Muscle layer of duodenum (tissue), 2 donors: Measurements from ENCODE around the gene CPM.

Experiments used
- H3K27ac ChIP-seq: one replicate; pipeline ENCODE4 v1.7.0; 2013; ENCODE audit warnings: mild to moderate bottlenecking, low read length
- H3K27me3 ChIP-seq: one replicate; pipeline ENCODE4 v1.7.0; 2013; ENCODE audit warnings: low read depth, mild to moderate bottlenecking, control low read depth, low read length
- H3K36me3 ChIP-seq, 2 donors: one replicate each; pipeline ENCODE4 v1.7.0; 2013; ENCODE audit warnings: low read length in 2 of 2, control low read depth in 1 of 2, mild to moderate bottlenecking in 1 of 2; ENCODE audit not compliant: insufficient read depth in 2 of 2, control insufficient read depth in 1 of 2
- H3K4me1 ChIP-seq, 2 donors: one replicate each; pipeline ENCODE4 v1.7.0; 2013; ENCODE audit warnings: low read length in 2 of 2, mild to moderate bottlenecking in 2 of 2, control low read depth in 1 of 2, moderate library complexity in 1 of 2; ENCODE audit not compliant: insufficient read depth in 2 of 2, control insufficient read depth in 1 of 2
- H3K4me3 ChIP-seq, 2 donors: one replicate each; pipeline ENCODE4 v1.7.0; 2013; ENCODE audit warnings: low read length in 2 of 2, low read depth in 1 of 2, mild to moderate bottlenecking in 1 of 2
- H3K9me3 ChIP-seq, 2 donors: one replicate each; pipeline ENCODE4 v1.7.0; 2013; ENCODE audit warnings: low read length in 2 of 2, control low read depth in 1 of 2, mild to moderate bottlenecking in 1 of 2; ENCODE audit not compliant: control insufficient read depth in 1 of 2
- donor health status: healthy.

The CPM gene

DNA sequence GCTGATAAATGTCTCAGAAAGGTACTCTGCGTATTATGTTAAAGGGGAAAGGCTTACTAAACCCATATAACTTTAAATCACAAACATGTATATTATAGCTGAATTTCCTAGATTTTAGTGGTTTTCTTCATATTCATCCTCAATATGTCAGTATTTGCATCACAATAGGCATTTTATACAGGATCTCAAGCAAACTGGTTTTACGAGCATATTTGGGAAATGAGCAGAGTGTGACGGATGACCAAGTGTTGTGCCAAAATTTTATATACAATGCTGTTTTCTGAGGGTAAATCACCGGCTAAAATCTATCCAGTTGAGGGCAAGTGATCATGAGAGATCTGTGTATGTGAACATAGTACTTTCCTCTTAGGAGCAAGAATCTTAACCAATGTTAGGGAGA lies 8.4 kb downstream of the CPM start:
- no peaks in the 10 kb centered on the region for H3K27me3 ChIP-seq
- no peaks in the 10 kb centered on the region for H3K9me3 ChIP-seq
- H3K4me3 ChIP-seq, result no peak overlapping the region
- no peak overlapping the region for H3K27ac ChIP-seq
- no peaks in the 10 kb centered on the region for H3K4me1 ChIP-seq
- H3K36me3 ChIP-seq, result no peaks in the 10 kb centered on the region

- Histone ChIP-seq H3K4me1 (no peaks in the 10 kb centered on the region), H3K36me3 (no peaks in the 10 kb centered on the region), H3K27ac (no peak overlapping the region), H3K27me3 (no peaks in the 10 kb centered on the region), H3K9me3 (no peaks in the 10 kb centered on the region), H3K4me3 (no peak overlapping the region)
These were observed 13.3 kb downstream of the CPM start for GRCh38 chr12:68919581-68920239.

DNA sequence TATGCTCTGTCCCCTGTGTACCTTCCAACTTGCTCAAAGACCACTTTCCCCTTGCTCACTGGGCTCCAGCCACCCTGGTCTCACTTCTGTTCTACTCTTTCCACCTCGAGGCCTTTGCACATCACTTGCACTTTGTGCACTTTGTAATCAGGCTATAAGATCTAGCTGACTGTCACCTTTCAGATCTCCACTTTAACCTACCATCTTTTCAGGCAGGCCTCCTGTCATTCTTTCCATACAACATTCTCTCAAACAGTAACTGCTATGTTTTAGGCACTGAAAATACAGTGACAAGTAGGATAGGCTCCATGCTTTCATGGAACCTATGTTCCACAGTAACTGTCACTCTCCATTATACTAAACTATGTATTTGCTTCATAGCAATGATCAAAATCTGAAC lies 14.0 kb downstream of the CPM start:
- Histone ChIP-seq H3K9me3 (no peaks in the 10 kb centered on the region), H3K4me3 (no peak overlapping the region), H3K4me1 (no peaks in the 10 kb centered on the region), H3K27me3 (no peaks in the 10 kb centered on the region), H3K36me3 (no peaks in the 10 kb centered on the region), H3K27ac (no peak overlapping the region)

- no peak overlapping the region for H3K27ac ChIP-seq
- no peak overlapping the region for H3K4me3 ChIP-seq
These were observed 17.9 kb downstream of the CPM start for GRCh38 chr12:68915055-68915454.

DNA sequence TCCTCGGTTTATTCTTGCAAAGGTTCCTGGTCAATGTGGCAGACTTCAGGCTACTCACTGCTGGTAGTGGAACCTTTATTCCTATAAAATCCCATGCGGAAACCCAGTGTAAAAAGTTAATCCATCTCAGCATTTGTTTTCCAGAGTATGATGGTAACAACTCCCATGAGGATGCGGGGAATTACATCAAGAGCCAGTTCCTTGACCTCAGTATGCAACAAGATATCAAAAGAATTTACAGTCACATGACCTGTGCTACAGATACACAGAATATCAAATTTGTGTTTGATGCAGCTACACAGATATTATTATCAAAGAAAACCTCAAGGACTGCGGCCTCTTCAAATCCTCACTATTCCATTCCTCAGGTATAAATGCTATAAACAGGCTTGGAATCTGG lies 19.3 kb downstream of the CPM start:
- no peaks in the 10 kb centered on the region for H3K36me3 ChIP-seq
- no peaks in the 10 kb centered on the region for H3K27me3 ChIP-seq
- no peak overlapping the region for H3K4me3 ChIP-seq
- H3K4me1 ChIP-seq, result no peaks in the 10 kb centered on the region
- no peak overlapping the region for H3K27ac ChIP-seq
- no peaks in the 10 kb centered on the region for H3K9me3 ChIP-seq

More at GRCh38 chr12:68915055-68915454, 17.9 kb downstream of the CPM start:
- no peaks in the 10 kb centered on the region for H3K27me3 ChIP-seq
- no peaks in the 10 kb centered on the region for H3K9me3 ChIP-seq
- no peaks in the 10 kb centered on the region for H3K4me1 ChIP-seq
- no peaks in the 10 kb centered on the region for H3K36me3 ChIP-seq

- Histone ChIP-seq H3K27ac (no peak overlapping the region), H3K27me3 (no peaks in the 10 kb centered on the region), H3K9me3 (no peaks in the 10 kb centered on the region), H3K4me3 (no peak overlapping the region), H3K4me1 (no peaks in the 10 kb centered on the region), H3K36me3 (no peaks in the 10 kb centered on the region)
These were observed 20.1 kb downstream of the CPM start for GRCh38 chr12:68912916-68913315.

GRCh38 chr12:68911197-68911718 lies 21.7 kb downstream of the CPM start:
- Histone ChIP-seq H3K36me3 (no peaks in the 10 kb centered on the region), H3K27me3 (no peaks in the 10 kb centered on the region), H3K4me1 (no peaks in the 10 kb centered on the region), H3K27ac (no peak overlapping the region), H3K4me3 (no peak overlapping the region), H3K9me3 (no peaks in the 10 kb centered on the region)

DNA sequence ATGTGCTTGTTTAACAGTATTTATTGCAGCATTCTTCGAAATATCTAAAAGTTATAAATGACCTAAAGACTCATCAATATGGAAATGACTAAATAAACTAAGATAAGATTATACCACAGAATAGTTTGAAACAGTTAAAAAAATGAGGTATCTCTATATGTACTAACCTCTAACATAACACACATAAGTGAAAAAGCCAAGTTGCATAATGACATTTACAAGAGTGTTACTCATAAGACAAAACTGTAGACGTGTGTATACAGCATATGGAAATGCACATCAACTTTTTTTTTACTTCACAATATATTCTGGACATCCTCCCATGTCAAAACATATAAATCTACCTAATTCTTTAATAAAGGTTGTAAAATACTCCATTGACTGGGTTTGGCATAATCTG lies 22.8 kb downstream of the CPM start:
- Histone ChIP-seq H3K27me3 (no peaks in the 10 kb centered on the region), H3K36me3 (no peaks in the 10 kb centered on the region), H3K4me1 (no peaks in the 10 kb centered on the region), H3K4me3 (no peak overlapping the region), H3K27ac (no peak overlapping the region), H3K9me3 (no peaks in the 10 kb centered on the region)

- Histone ChIP-seq H3K27me3 (no peaks in the 10 kb centered on the region), H3K9me3 (no peaks in the 10 kb centered on the region), H3K27ac (no peak overlapping the region)
These were observed 24.9 kb downstream of the CPM start for GRCh38 chr12:68908076-68908475.

DNA sequence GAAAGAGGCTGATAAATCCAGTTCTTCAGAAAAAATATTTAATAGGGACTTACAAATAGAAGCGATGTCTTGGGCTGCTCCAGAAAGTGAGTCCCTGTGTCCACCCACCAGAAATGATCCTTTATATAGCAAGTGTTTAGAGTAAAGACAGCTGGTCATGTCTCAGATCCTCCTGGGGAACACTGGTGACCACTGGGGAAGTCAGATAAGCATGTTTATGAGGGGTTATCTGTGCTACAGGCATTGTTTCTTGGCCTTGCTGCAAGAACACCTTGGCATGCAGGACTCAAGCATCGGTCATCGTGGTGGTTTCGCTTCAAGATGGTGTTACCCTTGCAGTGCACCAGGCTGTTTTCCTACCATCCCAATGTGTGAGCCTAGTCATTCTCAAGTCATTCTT lies 27.2 kb downstream of the CPM start:
- H3K36me3 ChIP-seq, result no peaks in the 10 kb centered on the region
- H3K27ac ChIP-seq, result no peak overlapping the region
- H3K27me3 ChIP-seq, result no peaks in the 10 kb centered on the region
- H3K4me3 ChIP-seq, result no peak overlapping the region
- no peaks in the 10 kb centered on the region for H3K4me1 ChIP-seq
- H3K9me3 ChIP-seq, result no peaks in the 10 kb centered on the region

More at GRCh38 chr12:68908076-68908475, 24.9 kb downstream of the CPM start:
- H3K4me1 ChIP-seq, result no peaks in the 10 kb centered on the region
- H3K4me3 ChIP-seq, result no peak overlapping the region
- H3K36me3 ChIP-seq, result no peaks in the 10 kb centered on the region

DNA sequence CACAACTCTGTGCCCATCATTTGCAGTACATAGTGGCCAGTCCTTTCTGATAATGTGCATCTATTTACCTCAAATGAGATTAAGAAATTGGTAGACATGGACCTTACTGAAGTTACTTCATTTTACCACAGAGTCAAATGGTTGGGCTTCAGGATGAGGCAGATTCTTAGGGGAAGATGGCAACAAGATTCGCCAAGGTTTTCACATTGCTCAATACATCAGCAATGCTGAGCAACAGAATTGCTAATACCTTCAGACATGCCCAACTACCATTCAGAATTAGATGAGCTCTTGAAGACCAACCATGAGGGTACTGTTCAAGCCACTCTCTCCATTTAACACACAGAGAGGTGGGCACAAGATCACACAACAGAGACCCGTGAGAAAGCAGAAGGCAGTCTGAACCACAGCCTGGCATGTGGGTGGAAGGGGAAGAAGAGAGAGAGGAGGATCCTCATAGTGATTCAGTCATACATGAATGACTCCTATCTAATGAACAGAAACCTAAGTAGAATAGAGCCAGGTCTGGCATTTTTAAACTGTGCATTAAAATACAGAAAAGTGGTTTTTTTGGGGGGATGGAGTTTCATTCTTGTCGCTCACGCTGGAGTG lies 28.5 kb downstream of the CPM start:
- no peaks in the 10 kb centered on the region for H3K27me3 ChIP-seq
- no peaks in the 10 kb centered on the region for H3K4me1 ChIP-seq
- no peak overlapping the region for H3K4me3 ChIP-seq
- H3K9me3 ChIP-seq, result no peaks in the 10 kb centered on the region
- H3K27ac ChIP-seq, result no peak overlapping the region
- H3K36me3 ChIP-seq, result no peaks in the 10 kb centered on the region

- Histone ChIP-seq H3K4me3 (no peak overlapping the region), H3K27ac (no peak overlapping the region), H3K9me3 (no peaks in the 10 kb centered on the region), H3K27me3 (no peaks in the 10 kb centered on the region), H3K36me3 (no peaks in the 10 kb centered on the region), H3K4me1 (no peaks in the 10 kb centered on the region)
These were observed 29.5 kb downstream of the CPM start for GRCh38 chr12:68903511-68903910.
